Astrocyte of the cerebellum (primary cell): ENCODE measurements around the gene TMX2.
"Not testable (repeated sequence)": the region's sequence is repeated elsewhere in the genome, so short reads cannot be mapped to it uniquely, and the experiment has no call there.

Source experiments
- DNase-seq: peaks from one replicate; pipeline ENCODE4 v3.0.0-alpha.2; 2011; ENCODE audit warnings: low read depth
- H3K4me3 ChIP-seq: 2 replicates; pipeline ENCODE4 v1.5.1; 2011; ENCODE audit warnings: mild to moderate bottlenecking, low read depth, low read length, moderate library complexity
- in situ Hi-C: cut with HindIII; loops from 2 replicates; pipeline ENCODE4 v1.10.0; 2017; ENCODE audit warnings: low sequenced_read_pairs
- TF ChIP-seq, protein P1 (sequence below): IDR thresholded peaks from 2 replicates; pipeline ENCODE4 v1.5.1; 2012; ENCODE audit warnings: low read length, low read depth, moderate library complexity, mild to moderate bottlenecking; ENCODE audit errors: missing control alignments

Gene TMX2

DNA sequence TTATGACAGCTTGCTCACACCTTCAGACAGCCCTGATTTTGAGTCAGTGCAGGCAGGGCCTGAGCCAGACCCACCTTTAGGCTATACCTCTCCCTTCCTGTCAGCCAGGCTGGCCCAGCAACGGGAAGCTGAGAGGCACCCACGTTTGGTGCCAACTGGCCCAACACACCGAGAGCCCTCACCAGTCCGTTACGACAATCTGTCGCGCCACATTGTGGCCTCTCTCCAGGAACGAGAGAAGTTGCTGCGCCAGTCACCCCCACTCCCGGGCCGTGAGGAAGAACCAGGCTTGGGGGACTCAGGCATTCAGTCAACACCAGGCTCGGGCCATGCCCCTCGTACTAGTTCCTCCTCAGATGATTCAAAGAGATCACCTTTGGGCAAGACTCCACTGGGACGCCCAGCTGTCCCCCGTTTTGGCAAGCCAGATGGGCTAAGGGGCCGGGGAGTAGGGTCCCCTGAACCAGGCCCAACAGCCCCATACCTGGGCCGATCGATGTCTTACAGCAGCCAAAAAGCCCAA lies 13.5 kb upstream of the TMX2 start:
- DNase-seq = no peak
- H3K4me3 ChIP-seq = no peak overlapping the region
- TF ChIP-seq, protein P1, sequence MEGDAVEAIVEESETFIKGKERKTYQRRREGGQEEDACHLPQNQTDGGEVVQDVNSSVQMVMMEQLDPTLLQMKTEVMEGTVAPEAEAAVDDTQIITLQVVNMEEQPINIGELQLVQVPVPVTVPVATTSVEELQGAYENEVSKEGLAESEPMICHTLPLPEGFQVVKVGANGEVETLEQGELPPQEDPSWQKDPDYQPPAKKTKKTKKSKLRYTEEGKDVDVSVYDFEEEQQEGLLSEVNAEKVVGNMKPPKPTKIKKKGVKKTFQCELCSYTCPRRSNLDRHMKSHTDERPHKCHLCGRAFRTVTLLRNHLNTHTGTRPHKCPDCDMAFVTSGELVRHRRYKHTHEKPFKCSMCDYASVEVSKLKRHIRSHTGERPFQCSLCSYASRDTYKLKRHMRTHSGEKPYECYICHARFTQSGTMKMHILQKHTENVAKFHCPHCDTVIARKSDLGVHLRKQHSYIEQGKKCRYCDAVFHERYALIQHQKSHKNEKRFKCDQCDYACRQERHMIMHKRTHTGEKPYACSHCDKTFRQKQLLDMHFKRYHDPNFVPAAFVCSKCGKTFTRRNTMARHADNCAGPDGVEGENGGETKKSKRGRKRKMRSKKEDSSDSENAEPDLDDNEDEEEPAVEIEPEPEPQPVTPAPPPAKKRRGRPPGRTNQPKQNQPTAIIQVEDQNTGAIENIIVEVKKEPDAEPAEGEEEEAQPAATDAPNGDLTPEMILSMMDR = no peak
- in situ Hi-C loops = no loop called here

DNA sequence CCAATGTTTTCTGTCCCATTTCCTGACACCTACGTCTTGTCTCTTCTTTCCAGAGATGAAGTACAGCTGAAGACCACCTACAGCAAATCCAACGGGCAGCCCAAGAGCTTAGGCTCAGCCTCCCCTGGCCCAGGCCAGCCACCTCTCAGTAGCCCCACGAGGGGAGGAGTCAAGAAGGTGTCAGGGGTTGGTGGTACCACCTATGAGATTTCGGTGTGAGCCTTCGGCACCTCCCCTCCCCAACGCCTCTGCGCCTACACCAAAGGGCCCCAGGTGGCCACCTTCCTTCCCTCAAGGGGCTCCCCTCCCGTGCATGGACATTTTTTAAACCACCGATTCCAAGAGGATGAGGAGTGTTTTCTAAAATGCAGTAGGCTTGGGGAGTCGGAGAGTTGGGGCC lies 12.6 kb upstream of the TMX2 start:
- no peak overlapping the region for H3K4me3 ChIP-seq
- TF ChIP-seq, protein P1 = no peak
- in situ Hi-C loops = loop anchor here (5.0 kb wide), 1 partner anchor 33 kb away; the partner anchor contains the start of gene ZDHHC5
- DNase-seq = no peak

DNA sequence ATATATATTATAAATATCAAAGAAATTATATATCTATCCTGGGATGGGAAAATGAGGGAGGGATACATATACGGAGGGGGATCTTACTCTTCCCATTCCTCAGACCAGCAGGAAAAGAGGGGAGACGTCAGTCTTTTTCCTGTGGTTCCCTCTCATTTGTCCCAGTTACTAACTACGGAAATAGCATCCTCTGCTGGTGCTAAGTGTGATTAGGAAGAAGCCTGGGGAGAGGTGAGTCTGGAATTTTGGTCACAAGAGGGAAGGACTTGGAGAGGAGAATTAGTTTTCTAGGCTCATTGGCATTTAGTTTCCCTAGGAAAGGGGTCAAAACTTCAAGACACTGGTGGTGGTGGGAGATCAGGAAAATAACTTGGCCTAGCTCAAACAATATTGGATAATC lies 12.0 kb upstream of the TMX2 start:
- H3K4me3 ChIP-seq = no peak overlapping the region
- in situ Hi-C loops = loop anchor here (5.0 kb wide), 1 partner anchor 33 kb away; the partner anchor contains the start of gene ZDHHC5
- no peak for DNase-seq
- TF ChIP-seq, protein P1 = no peak

DNA sequence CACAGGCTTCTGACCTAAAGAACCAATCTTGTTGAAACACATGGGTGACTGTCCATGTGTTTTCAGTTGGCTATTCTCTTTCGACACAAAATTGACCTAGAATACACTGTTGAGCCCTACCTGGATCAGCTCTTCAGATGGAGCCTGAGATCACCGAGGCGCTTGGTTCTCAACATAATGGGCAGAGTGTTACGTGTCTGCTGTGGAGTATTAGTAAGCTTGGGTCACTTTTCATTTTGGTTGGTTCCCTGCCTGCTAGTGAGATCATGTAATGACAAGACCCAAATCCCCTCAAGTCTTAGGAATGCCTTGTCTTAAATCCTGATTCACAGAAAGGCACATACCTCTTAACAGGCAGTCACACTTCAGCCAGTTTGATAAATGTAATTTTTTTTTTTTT lies 9.1 kb upstream of the TMX2 start:
- in situ Hi-C loops = loop anchor here (5.0 kb wide), 1 partner anchor 36 kb away; the partner anchor contains the start of gene ZDHHC5
- TF ChIP-seq, protein P1 = no peak
- DNase-seq = no peak
- H3K4me3 ChIP-seq = no peak overlapping the region

DNA sequence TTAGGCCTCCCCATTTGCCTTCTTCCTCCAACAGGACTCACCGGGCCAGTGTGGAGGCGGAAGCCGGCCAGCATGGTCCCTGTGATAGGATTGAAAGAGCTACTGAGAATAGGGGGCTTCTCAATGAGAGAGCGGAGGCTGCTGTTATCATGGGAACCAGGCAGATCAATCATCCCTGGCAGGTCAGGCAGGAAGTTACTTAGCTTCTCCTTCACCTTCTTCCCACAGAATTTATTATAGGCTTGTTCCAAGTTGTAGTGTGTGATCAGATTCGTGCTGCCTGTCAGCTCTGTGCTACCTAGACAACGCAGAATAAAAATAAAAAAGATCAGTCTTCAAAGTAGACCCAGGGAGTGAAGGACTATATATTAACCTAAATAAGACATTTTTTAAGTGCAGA lies 7.5 kb upstream of the TMX2 start:
- TF ChIP-seq, protein P1 = no peak
- in situ Hi-C loops = loop anchor here (5.0 kb wide), 1 partner anchor 38 kb away; the partner anchor contains the start of gene ZDHHC5
- no peak overlapping the region for H3K4me3 ChIP-seq
- DNase-seq = no peak

DNA sequence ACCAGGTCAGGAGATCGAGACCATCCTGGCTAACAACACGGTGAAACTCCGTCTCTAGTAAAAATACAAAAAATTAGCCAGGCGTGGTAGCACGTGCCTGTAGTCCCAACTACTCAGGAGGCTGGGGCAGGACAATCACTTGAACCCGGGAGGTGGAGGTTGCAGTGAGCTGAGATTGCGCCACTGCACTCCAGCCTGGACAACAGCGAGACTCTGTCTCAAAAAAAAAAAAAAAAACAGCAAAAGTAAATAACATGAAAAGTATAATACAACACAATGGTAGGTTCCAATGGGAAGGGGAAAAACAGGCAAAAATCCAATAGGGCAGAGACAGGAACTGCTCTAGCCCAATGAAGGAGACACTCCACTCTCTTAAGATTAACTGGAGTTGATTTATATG lies 7.0 kb upstream of the TMX2 start:
- DNase-seq, H3K4me3 ChIP-seq, in situ Hi-C loops: not testable (repeated sequence)

DNA sequence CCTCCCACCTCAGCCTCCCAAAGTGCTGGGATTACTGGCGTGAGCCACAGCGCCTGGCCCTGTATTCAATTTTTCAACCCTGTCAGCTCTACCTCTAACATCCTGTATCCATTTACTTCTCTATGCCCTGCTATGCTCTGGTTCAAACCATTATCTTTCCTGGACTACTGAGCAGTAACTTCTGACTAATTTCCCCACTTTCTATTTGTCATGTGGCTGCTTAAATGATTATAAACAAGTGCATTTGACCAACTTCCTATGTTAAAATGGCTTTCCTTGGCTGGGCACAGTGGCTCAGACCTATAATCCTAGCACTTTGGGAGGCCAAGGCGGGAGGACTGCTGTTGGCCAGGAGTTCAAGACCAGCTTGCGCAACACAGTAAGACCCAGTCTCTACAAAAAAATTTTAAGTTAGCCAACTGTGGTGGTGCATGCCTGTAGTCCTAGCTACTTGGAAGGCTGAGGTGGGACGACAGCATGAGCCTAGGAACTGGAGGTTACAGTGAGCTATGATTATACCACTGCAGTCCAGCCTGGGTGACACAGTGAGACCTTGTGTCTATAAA lies 2.5 kb upstream of the TMX2 start:
- in situ Hi-C loops = loop anchor here (5.0 kb wide), 1 partner anchor 102 kb away; no protein-coding TSS in a partner anchor
- no peak overlapping the region for H3K4me3 ChIP-seq
- no peak for DNase-seq
- TF ChIP-seq, protein P1 = no peak
